ENCODE results near the gene STK33.

The STK33 gene

DNA sequence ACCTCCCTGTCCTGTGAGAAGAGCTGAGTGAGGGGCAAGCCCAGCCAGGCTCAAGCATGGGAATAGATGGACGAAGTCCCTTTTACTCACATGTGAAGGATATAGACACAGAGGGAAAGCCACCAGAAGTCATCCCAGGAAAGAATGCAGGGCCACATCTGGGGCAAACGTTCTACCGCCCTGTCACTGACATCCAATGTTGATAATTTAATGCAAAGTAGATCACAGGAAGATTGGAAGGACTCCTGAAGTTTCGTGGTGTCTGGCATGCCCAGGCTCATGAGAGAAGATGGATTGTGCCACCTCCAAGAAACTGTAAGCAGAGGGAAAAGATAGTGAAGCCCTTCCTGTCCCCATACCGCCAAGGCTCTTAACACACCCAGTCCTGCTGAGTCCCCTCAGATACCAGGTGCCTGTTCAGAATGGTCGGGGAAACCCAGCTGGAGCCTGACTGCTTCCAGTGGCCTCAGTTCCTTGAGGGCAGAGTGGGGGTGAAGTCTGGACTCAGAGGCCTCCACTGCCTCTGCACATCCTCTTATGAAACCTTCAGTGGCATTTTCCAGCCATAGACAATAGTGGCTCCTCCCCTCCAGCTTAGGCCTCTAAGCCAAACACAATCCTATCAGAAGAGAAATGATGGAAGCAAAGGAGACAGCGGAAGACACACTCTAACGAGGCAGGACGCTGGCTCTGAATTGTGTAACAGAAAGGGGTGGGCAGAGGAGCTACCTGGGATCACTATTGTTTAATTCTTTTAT is 7.5 kb upstream of the STK33 start:
- DNase-seq: no peak

DNA sequence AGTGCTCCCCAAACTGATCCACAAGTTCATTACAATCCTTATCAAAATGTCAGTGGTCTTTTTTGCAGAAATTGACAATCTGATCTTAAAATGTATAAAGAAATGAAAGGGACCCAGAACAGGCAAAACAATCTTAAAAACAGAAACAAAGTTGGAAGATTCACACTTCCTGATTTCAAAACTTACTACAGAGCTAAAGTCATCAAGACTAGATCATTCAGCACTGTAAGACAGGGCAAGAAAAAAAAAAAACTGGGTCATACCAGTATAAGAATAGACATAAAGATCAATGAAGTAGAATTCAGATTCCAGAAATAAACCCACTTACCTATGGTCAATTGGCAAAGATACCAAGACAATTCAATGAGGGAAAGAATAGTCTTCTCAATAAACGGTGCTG is 4.5 kb upstream of the STK33 start:
- DNase-seq: no peak

DNA sequence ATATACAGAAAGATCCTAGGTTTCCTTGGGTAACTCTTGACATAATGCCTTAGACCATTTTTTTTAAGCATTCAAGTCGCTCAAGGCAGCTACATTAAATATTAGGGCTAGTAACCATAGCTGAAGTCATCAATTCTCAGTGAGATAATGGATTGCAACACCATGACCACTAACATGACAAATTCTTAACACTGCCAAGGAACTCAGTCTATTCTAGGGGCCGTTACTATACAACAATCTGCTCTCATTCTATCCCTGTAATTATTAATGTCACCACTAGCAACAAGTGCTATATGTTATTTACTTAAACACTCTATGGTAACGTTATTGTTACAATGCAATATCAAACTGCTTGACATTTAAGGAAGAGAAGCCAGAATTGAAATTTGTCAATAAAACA is 3.2 kb upstream of the STK33 start:
- no peak for DNase-seq

DNA sequence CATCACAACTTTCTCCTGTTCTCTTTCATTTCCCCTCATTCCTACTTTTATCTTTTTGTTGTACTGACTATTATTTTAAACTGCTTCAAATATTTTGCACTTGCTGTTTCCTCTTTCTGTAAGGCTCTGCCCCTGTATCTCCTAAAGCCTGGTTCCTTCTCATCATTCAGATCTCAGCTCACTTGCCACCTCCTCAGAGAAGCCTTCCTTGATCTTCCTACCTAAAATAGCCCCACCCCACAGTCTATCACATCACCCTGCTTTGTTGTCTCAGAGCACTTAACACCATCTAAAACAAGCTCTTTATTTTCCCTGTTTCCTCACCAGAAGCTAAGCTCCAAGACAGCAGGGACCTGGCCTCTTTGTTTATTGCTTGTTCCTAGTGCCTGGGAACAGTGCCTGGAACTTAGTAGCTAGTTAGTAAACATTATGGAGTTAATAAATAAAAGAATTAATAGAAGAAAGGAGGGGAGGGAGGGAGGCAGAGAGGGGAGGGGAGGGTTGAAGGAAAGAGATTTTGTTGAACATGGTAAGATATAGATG is 2.5 kb upstream of the STK33 start:
- no peak for DNase-seq

DNA sequence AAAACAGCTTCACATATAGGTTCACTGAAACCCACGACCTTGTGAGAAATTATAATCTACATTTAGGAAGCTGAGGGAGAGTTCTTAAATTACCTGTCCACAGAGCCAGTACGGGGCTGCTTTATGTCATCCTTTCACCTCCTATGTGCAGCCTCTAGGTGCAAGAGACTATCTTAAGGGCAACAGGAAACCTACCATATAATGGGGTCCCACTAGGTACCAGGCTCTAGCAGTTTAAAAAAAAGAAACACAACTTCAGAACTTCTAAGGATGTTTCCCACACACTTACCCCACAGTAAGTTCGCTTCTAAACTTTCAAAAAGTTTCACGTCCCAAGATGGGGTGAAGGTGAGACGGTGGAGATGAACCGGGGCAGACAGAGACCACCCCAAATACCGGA is 573 bp downstream of the STK33 start:
- DNase-seq: no peak

DNA sequence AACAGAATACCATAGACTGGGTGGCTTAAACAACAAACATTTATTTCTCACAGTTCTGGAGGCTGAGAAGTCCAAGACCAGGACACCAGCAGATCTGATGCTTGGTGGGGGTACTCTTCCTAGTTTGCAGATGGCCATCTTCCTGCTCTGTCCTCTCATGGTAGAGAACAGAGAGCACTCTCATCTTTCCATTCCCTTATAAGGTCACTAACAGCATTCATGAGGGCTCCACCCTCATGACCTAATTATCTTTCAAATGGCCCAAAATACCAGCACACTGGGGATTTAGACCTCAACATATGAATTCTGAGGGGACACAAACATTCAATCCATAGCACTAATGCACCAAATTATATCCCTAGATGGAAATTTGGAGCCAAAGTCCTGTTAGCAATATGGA is 6.1 kb downstream of the STK33 start:
- DNase-seq: no peak

DNA sequence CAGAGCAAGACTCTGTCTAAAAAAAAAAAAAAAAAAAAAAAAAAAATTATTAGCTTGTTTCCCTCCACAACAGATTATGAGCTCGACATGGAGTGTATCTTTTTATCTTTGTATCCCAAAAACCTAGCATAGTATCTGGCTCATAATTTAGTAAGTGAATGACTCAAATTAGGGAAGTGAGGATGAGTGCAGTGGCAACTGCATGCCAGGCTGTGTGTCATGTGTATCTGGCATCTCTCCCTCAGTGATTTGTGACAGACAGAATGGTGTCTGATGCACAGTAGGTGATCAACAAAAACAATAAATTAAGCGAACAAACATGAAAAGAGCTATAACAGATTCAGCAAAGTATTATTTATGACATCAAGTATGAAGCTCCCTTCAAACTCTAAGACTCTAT is 7.2 kb downstream of the STK33 start:
- peak in 1 of 2 experiments; percentile 39 for DNase-seq

DNA sequence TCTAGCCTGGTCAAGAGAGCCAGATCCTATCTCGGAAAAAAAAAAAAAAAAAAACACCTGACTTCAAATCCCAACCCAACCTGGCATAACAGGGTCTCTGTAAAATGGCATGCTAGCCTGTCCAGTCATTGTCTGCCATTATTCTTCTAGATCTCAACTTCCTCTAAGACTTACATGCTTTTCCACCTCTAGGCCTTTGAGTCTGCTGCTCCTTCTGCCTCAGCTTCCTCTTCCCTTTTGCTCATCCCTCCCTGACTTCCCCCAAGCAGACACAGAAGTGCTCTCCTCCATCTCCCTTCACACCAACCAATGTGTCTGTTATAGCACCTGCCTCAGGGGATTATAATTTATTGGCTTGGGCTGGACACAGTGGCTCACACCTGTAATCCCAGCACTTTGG is 7.8 kb downstream of the STK33 start:
- no peak for DNase-seq

DNA sequence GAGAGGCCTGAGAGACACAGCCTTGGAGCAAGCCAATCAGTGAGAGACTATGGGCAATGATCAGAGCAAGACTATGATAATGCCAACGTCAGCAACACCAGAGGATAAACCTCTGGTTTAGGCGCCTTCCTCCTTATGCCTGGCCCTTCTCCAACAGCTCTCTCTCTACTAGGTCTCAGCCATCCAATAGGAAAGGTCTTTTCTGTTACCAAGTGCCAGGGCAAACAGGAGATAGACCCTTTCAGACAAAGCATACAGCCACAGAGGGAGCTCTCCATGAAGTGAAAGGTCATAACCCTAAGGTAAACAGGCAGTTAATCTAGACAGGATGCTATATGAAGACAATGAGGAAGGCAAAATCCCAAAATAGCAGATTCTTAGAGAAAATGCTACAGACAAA is 9.5 kb downstream of the STK33 start:
- DNase-seq: peak in 1 of 2 experiments; percentile 19

DNA sequence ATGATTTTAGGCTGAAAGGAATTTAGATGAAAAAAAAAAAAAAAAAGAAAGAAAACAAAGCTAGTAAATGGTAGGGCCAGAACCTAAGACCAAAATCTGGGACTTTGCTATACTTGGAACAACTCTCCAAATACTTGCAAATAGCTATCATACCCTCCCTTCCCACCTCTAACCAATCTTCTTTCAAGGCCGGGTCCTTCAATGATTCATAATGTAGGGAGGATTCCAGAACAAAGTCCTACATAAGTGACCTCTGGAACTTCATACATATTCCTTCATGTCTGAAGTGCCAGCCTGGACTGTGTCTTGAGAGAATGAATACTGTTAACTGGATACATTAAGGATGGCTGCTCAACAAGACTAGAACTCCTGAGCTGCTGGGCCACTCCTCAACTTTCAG is 9.9 kb downstream of the STK33 start:
- DNase-seq: no peak

DNA sequence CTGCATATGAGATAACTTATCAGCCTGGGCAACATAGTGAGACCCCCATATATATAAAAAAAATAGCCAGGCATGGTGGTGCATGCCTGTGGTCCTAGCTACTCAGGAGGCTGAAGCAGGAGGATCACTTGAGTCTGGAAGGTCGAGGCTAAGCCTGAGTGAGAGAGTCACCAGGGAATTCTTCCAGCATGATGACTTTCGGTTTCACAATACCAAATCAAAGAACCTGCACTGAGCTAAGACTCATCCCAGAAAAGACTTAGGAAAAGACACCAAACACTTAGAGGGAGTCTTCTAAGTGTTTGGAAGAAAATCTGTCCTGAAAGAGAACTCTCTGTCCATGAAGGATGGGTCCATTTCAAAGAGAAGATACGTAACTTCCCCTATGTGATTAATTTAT is 12.7 kb downstream of the STK33 start:
- DNase-seq: no peak

DNA sequence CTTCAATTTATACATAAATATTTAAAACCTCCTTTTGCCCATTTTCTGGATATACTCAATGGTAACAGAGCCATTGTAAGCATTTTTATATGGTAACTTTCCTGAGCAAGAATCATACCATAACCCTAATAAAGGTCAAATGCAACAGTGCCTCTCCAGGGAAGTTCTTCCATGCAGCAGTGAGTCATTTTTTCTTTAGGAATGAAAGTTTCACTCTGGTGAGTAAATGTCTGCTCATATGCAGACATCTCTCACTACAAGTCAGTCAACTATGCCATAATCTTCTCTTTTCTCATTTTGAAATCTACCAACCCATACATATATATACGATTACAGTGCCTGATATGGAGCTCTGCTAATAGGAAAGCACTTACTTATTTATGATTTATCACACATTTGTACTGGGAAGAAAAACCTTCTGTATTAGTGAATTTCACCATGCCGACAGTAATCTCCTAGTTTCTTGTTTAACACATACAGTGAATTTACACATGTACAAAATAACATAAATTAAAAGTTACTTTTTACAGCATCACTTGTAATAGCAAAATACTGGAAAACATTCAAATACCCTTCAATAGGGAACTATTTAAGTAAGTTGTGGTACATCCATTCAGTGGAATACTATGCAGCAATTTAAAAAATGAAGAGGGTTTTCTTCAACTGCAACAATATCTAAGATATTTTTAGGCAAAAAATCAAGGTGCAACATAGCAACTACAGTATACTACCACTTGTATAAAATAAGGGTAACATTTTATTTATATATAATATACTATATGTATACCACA is 16.0 kb downstream of the STK33 start:
- no peak for DNase-seq

DNA sequence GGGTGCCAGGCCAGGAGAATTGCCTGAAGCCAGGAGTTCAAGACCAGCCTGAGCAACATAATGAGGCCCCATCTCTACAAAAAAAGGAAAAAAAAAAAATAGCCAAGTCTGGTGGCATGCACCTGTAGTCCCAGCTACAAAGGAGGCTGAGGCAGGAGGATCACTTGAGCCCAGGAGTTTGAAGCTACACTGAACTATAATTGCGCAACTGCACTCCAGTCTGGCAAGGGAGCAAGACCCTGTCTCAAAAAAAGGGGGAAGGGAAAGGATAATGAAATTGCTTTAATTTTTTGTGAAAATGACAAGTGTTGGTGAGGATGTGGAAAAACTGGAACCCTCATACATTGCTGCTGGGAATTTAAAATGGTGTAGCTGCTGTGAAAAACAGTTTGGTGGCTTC is 19.2 kb downstream of the STK33 start:
- no peak for DNase-seq

DNA sequence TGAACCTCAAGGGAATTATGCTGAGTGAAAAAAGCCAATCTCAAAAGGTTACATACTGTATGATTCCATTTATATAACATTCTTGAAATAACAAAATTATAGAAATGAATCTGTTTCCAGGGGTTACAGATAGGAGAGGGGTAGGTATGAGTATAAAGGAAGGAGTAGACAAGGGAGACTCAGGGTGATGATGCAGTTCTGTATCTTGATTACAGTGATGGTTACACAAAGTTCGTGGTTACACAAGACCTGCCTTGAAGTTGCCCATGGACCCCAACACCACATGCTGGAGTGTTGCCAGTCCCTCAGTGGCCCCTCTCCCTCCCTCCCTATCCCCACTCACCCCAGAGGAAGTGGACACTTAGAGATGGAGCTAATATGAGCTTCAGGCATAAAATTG is 20.3 kb downstream of the STK33 start:
- DNase-seq: no peak

DNA sequence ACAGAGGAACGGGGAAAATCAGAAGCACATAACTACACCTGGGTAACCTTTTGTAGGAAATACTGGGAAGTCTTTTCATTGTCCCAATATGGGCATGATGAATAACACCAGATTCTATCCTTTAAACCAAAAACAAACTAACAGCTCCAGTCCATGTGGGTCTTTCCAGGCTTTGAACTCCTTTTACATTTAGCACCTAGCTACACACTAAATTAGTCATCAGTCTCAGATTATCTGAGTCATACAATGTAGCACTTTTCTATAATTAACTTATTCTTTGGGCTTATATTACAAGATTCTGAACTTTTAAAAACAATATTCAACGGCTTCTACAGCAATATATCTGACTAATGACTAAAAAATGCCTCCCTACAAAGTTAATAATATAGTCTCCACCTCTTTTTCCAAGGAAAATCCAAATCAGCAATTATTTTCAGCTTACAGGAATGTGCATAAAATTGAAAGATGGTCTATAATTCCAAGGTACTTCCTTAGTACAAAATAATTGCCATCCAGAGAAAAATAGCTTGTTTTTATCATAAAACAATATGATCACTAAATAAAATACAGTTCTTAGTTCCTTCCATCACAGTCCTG is 26.3 kb downstream of the STK33 start:
- no peak for DNase-seq

DNA sequence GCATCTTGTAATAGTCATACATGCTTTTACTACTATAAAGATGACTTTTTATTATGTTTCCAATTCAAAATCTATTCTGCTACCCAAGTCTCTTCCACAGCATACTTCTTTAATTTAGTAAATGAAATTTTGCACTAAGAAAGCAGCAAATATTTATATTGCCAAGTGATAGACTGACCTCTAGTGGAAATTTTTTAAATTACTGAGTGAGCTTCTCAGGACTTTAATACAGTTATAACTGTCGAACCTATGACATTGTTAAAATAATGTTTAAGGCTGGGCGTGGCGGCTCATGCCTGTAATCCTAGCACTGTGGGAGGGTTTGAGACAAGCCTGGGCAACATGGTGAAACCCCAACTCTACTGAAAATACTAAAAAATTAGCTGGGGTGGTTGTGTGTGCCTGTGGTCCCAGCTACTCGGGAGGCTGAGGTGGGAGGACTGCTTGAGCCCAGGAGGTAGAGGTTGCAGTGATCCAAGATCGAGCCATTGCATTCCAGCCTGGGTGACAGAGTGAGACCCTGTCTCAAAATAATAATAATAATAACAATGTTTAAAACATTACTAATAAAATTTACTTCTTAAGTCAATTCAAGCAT is 27.3 kb downstream of the STK33 start:
- peak; percentile 51 to 81 for DNase-seq

DNA sequence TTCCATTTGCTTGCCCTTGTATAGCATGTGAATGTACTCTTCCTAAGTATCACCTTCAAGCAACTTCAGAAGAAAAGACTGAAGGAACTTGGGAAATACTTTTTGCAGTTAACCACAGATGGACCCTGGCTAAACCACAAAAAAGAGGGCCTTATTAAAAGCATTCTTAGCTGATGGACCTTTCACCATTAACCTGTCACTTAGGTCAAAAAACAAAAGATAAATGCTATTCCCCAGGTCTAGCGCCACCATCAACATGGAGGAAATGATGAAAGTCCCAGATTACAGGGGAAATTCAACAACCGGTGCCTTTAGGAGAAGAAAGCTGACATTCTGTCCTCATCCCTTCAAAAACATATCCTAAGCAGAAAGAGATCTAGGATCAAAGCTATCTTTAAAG is 29.5 kb downstream of the STK33 start:
- no peak for DNase-seq

DNA sequence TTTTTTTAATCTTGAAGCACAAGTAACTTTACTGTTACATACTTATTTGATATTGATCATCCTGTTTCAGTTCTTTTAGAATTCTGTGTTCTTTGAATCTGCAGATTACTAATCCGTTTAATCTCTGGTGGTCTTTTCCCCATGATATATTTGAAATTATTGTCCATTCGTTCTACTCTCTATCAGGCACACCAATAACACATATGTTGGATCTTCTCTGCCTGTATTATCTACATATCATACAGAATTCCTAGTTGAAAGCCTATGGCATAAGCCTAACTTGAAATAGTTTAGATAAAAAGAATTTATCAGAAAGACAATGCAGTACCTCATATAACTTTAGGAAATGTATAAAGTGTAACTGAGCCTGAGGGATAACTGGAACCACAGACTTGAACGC is 32.6 kb downstream of the STK33 start:
- DNase-seq: no peak

DNA sequence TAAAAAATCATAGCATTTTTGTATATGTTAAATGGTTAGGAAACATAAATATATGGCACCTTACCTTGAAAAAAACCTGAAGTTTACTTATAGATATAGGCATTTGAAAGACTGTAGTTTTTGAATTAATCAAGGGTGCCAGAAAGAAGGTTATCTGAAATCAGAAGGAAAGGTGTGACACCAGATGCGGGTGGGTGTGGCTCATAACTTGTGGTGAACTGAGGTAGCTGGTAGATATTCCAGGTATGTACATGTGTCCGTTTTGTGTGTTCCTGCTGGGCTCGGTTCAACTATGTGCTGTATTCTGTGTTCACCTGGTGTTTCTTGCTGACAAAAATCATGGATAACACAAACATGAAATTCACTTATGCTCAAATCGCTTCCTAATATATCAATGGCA is 35.6 kb downstream of the STK33 start:
- no peak for DNase-seq

DNA sequence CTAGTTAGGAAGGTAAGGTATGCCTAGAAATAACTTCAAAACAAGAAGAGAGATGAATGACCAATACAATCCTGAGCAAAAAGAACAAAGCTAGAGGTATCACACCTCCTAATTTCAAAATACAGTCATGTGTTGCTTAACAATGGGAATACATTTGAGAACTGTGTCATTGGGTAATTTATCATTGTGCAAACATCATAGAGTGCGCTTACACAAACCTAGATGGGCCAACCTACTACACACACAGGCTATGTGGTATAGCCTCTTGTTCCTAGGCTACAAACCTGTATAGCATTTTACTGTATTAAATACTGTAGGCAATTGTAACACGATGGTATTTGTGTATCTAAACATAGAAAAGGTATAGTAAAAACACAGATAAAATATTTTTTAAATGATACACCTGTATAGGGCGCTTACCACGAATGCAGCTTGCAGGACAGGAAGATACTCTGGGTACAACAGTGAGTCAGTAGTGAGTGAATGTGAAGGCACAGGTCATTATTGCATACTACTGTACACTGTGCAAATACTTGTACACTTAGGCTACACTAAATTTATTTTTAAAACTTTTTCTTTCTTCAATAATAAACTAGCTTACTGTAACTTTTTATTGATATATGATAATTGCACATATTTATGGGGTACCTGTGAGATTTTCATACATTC is 48.2 kb downstream of the STK33 start:
- no peak for DNase-seq

DNA sequence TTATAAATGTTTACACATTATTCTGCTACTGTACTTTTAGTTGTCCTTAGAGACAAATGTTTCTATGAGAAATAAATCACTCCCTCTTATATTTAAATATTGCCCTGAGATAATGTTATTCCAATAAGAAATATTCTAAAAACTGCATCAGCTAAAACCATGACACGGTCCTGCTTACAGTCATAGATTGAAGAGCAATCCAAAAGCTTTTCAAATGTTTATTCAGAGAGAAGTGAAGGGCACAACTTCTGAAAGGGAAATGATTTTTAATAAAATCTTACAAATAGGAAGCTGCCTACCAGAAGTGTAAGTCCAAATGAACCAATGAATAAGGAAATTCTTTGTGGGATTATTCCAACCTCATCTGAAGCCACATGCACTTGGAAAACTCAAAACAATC is 49.2 kb downstream of the STK33 start:
- DNase-seq: no peak

DNA sequence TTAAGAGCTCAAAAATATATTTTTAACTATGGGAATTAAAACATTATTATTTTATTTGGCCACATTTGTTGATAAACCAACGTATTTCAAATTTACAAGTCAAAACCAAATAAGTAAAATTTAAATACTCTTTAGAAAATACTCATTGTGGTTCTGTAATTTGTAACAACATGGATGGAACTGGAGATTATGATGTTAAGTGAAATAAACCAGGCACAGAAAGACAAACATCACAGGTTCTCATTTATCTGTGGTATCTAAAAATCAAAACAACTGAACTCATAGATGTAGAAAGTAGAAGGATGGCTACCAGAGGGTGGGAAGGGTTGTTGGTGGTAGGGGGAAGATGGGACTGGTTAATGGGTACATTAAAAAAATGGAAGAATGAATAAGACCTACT is 50.8 kb downstream of the STK33 start:
- DNase-seq: no peak

DNA sequence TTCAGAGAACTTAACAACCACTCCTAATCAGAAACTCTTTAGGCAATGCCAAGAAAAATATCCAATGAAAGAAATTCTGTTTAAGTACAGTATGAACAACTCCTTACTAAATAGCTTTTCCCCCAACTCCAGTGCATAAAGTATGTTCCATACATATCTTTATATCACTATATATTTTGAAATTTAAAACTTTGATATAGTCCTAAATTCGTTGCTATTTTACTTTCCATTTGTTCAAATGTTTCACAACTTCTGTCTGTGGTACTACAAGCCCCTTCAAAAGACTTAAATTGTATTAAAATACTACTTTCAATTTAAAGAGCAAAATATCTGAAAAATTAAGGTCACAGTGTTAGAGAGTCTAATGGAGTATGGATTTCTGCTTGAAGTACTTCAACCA is 52.6 kb downstream of the STK33 start:
- DNase-seq: no peak

Data from NCI-H446 (cell line).